Breast epithelium (tissue), 4 donors: ENCODE measurements around the gene KLF6. TPM values are rescaled to one million over a fixed set of nuclear protein-coding genes. Genes with fewer than 3 reads are reported as not detected.

ENCODE experiments used
- DNase-seq, 2 donors: peaks; one replicate each; pipeline ENCODE4 v3.0.0-alpha.2; 2019; ENCODE audit warnings: low spot score in 2 of 2
- H3K27ac ChIP-seq, 2 donors: fragments of 200-600 bp; sonication (generic) in 1 of 2; one replicate each; pipeline ENCODE4 v1.5.1; 2016 to 2019; ENCODE audit warnings: mild to moderate bottlenecking in 1 of 2
- H3K27me3 ChIP-seq, 2 donors: fragments of 200-600 bp; sonication (generic) in 1 of 2; one replicate each; pipeline versions ENCODE4 v1.5.1 to v1.6.0; 2017 to 2019; ENCODE audit warnings: control low read depth in 1 of 2, mild to moderate bottlenecking in 1 of 2
- H3K36me3 ChIP-seq: fragments of 200-600 bp; one replicate; pipeline ENCODE4 v1.5.1; 2019
- H3K4me1 ChIP-seq, 2 donors: fragments of 200-600 bp; sonication (generic); one replicate each; pipeline ENCODE4 v1.5.1; 2016 to 2019; ENCODE audit warnings: control low read depth in 1 of 2
- H3K4me3 ChIP-seq, 3 donors: fragments of 200-600 bp; sonication (generic); 1 replicate in 2 of 3; 2 replicates in 1 of 3; pipeline ENCODE4 v1.5.1; 2016 to 2019; ENCODE audit warnings: mild to moderate bottlenecking in 3 of 3, moderate library complexity in 2 of 3
- H3K9me3 ChIP-seq, 2 donors: fragments of 200-600 bp; sonication (generic) in 1 of 2; one replicate each; pipeline ENCODE4 v1.5.1; 2016 to 2019; ENCODE audit warnings: control low read depth in 1 of 2
- CTCF ChIP-seq, 3 donors: fragments of 450-650 bp; IDR thresholded peaks; one replicate each; pipeline ENCODE4 v1.5.1; 2016 to 2017; ENCODE audit warnings: antibody characterized with exemption in 3 of 3, mild to moderate bottlenecking in 3 of 3, moderate library complexity in 3 of 3
- POLR2A ChIP-seq: fragments of 450-650 bp; IDR thresholded peaks from one replicate; pipeline ENCODE4 v1.6.1; 2016; ENCODE audit warnings: antibody characterized with exemption, mild to moderate bottlenecking, moderate library complexity
- POLR2AphosphoS5 ChIP-seq, 3 donors: sonication (generic); formaldehyde crosslinking; IDR thresholded peaks; one replicate each; pipeline ENCODE4 v1.6.1; 2017; ENCODE audit warnings: antibody characterized with exemption in 3 of 3
- intact Hi-C: fragments of 100-400 bp; cut with DNase I; formaldehyde crosslinking; loops from one replicate; pipeline ENCODE4 v1.15.1; 2023; ENCODE audit warnings: low total_unique reads
- total RNA-seq, 3 donors: library from RNA; depleted of rRNA; stranded (reverse); fragments of >200 nt; gene quantifications; one replicate each; pipeline ENCODE4 v1.1.0, GENCODE V29; 2016

Gene KLF6
- total RNA-seq, 3 donors from 2014 or later = 132 to 347 (median 186) TPM

DNA sequence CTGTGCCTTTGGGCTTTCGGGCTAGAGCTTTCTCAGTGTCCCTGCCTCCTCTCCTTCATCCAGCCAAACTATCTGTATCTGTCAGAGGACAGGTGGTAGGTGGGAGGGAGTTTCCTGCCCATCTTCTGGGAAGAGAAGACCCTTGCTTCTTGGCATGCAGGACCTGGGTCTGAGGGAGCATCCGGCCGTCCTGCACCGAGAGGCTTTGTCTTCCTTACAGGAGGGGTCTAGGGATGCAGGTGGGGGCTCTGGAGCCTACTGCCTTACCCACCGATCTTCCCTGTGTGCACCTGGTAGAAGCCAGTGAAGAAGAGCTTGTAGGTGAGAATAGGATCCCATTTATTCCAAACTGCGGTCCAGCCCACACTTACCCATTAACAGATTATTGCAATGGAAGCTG, 5.8 kb upstream of the KLF6 start:
- Histone ChIP-seq H3K36me3 (no peaks in the 10 kb centered on the region), H3K27ac (no peak overlapping the region), H3K27me3 (no peaks in the 10 kb centered on the region), H3K4me3 (no peak overlapping the region), H3K4me1 (no peaks in the 10 kb centered on the region), H3K9me3 (peaks cover 10 to 19% of the 10 kb centered on the region in 2 donors)
- DNase-seq = no peak
- intact Hi-C loops = no loop called here
- TF ChIP-seq POLR2A = no peak
- no peak for TF ChIP-seq CTCF (IDR thresholded peaks at IDR 0.05)
- TF ChIP-seq POLR2AphosphoS5 (IDR thresholded peaks at IDR 0.05) = no peak

GRCh38 chr10:3790272-3790671, 5.3 kb upstream of the KLF6 start:
- no peak for TF ChIP-seq POLR2AphosphoS5 (IDR thresholded peaks at IDR 0.05)
- no peak for TF ChIP-seq CTCF (IDR thresholded peaks at IDR 0.05)
- TF ChIP-seq POLR2A = no peak
- Histone ChIP-seq H3K27me3 (no peaks in the 10 kb centered on the region), H3K4me1 (no peaks in the 10 kb centered on the region), H3K27ac (no peak overlapping the region), H3K9me3 (peaks cover 10 to 19% of the 10 kb centered on the region in 2 donors), H3K4me3 (no peak overlapping the region), H3K36me3 (no peaks in the 10 kb centered on the region)
- intact Hi-C loops = no loop called here
- no peak for DNase-seq

DNA sequence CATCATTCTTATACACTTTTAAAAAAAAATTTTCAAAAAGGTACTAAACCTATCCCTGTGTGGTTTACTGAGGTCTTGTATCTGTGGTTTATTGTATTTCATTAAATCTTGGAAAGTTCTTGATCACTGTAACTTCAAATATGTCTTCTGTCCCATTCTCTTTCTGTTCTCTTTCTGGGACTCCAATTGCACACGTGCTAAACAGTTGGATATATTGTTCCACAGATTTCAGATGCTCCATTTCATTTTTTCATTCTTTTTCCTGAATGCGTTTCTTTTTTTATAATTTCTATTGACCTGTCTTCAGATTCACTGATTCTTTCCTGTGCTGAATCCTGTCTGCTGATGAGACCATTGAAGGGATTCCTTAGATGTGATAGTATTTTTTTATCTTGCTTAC, 4.6 kb upstream of the KLF6 start:
- intact Hi-C loops = loop anchor here (5.0 kb wide), 1 partner anchor 557 kb away; no protein-coding TSS in a partner anchor
- no peak for TF ChIP-seq POLR2AphosphoS5 (IDR thresholded peaks at IDR 0.05)
- TF ChIP-seq CTCF (IDR thresholded peaks at IDR 0.05) = no peak
- no peak for TF ChIP-seq POLR2A
- H3K4me3 ChIP-seq = no peak overlapping the region
- no peak for DNase-seq
- no peaks in the 10 kb centered on the region for H3K4me1 ChIP-seq
- H3K27me3 ChIP-seq = no peaks in the 10 kb centered on the region
- H3K36me3 ChIP-seq = no peaks in the 10 kb centered on the region
- H3K27ac ChIP-seq = no peak overlapping the region
- peaks cover 10 to 19% of the 10 kb centered on the region in 2 donors for H3K9me3 ChIP-seq

DNA sequence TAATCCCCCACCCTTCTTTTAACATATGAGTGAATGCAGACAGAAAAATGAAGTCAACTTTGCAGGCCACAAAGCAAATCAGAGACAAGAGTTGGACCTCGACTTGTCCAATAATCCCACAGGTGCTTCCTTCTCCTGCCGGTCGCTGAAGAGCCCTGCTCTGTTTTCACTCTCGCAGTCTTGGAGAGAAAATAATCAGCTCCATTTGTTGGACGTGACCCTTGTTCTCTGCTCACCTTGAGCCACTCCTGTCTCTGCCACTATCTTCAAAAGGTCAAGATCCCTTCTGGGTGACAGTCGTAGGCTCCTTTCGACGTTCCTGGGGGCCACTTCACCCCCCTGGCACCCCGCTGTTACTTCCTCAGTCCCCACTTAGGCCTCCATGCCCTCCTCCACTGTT, 2.8 kb upstream of the KLF6 start:
- H3K36me3 ChIP-seq = no peaks in the 10 kb centered on the region
- H3K4me1 ChIP-seq = no peaks in the 10 kb centered on the region
- no peak for TF ChIP-seq POLR2A
- no peak for TF ChIP-seq POLR2AphosphoS5 (IDR thresholded peaks at IDR 0.05)
- no peak for TF ChIP-seq CTCF (IDR thresholded peaks at IDR 0.05)
- H3K9me3 ChIP-seq = peaks cover 0 to 19% of the 10 kb centered on the region in 2 donors
- no peak for DNase-seq
- H3K4me3 ChIP-seq = no peak overlapping the region
- intact Hi-C loops = loop anchor here (5.0 kb wide), 1 partner anchor 556 kb away; no protein-coding TSS in a partner anchor
- no peaks in the 10 kb centered on the region for H3K27me3 ChIP-seq
- no peak overlapping the region for H3K27ac ChIP-seq

- peak overlapping the region in 1 of 2 donors; percentile 100 for H3K27ac ChIP-seq
Observed at GRCh38 chr10:3787016-3787400, 2.0 kb upstream of the KLF6 start.

More at GRCh38 chr10:3787016-3787400, 2.0 kb upstream of the KLF6 start:
- Histone ChIP-seq H3K9me3 (peaks cover 0 to 19% of the 10 kb centered on the region in 2 donors), H3K27me3 (no peaks in the 10 kb centered on the region), H3K4me1 (no peaks in the 10 kb centered on the region), H3K36me3 (no peaks in the 10 kb centered on the region), H3K4me3 (no peak overlapping the region)
- intact Hi-C loops = loop anchor here (5.0 kb wide), 1 partner anchor 555 kb away; no protein-coding TSS in a partner anchor
- DNase-seq = no peak
- TF ChIP-seq POLR2AphosphoS5 (IDR thresholded peaks at IDR 0.05) (no peak), CTCF (IDR thresholded peaks at IDR 0.05) (no peak), POLR2A (no peak)
